K562 (cell line): ENCODE data around the gene ERC2. TPM values are rescaled to one million over a fixed set of nuclear protein-coding genes. Genes with fewer than 3 reads are reported as not detected.

Experiments
- ATAC-seq: fragments of 200-7000 bp; cut with Tn5 transposase; 3 replicates; pipeline ENCODE4 v1.9.1; 2020; ENCODE audit warnings: moderate library complexity
- BruUV-seq: library from RNA; stranded (reverse); fragments of 400-500 nt; replicated peaks from 2 replicates; lab custom pipeline; 2021; lab: Mats Ljungman, UMichigan
- CTCF ChIA-PET: fragments of 300-600 bp; formaldehyde crosslinking; extraction: SDS; loops from one replicate; lab custom pipeline; 2021; ENCODE audit warnings: low intra/inter-chr PET ratio; lab: Yijun Ruan, JAX
- POLR2A ChIA-PET: fragments of 300-600, 350-650 bp; sonication (Branson Sonifier 250); formaldehyde crosslinking; extraction: SDS; loops from one replicate; lab custom pipeline; 2021; ENCODE audit warnings: antibody characterized with exemption, inconsistent platforms; lab: Yijun Ruan, JAX
- DNase-seq, 4 experiments: peaks; one replicate each; pipeline versions ENCODE4 v3.0.0 to v3.0.0-alpha.2; 2011 to 2018; ENCODE audit warnings: low spot score in 3 of 4, mixed read lengths in 3 of 4; ENCODE audit errors: extremely low read depth in 1 of 4
- FAIRE-seq: peaks from 2 replicates; lab custom pipeline; 2011; peaks lifted over from hg19 to GRCh38; lab: Jason Lieb, UNC
- H2AFZ ChIP-seq: 2 replicates; pipeline ENCODE4 v1.6.0; 2011; ENCODE audit warnings: low read depth, low read length, control low read depth, inconsistent platforms
- H3K27ac ChIP-seq: fragments of 200-600 bp; 3 replicates; pipeline ENCODE4 v1.8.0; 2011; ENCODE audit warnings: low read depth, mild to moderate bottlenecking, control low read depth, inconsistent platforms, low read length, moderate library complexity, mixed read lengths; ENCODE audit errors: extremely low read depth
- H3K27me3 ChIP-seq, 2 experiments: fragments of 300-600 bp in 1 of 2; 2 replicates in 1 of 2; 3 replicates in 1 of 2; pipeline versions ENCODE4 v1.6.0 to v1.8.0; 2011; ENCODE audit warnings: inconsistent platforms in 2 of 2, low read length in 2 of 2, mild to moderate bottlenecking in 1 of 2, mixed read lengths in 1 of 2, moderate library complexity in 1 of 2; ENCODE audit not compliant: control insufficient read depth in 2 of 2, insufficient read depth in 2 of 2
- H3K36me3 ChIP-seq: fragments of 300-600 bp; 3 replicates; pipeline ENCODE4 v1.8.0; 2011; ENCODE audit warnings: mild to moderate bottlenecking, low read length, inconsistent platforms; ENCODE audit not compliant: control insufficient read depth, insufficient read depth
- H3K4me1 ChIP-seq, 2 experiments: fragments of 200-600 bp in 1 of 2; replicated peaks in 1 of 2; 2 replicates in 1 of 2; 3 replicates in 1 of 2; pipeline versions ENCODE4 v1.5.1 to v1.8.0; 2011; ENCODE audit warnings: inconsistent platforms in 2 of 2, low read length in 2 of 2, mild to moderate bottlenecking in 1 of 2, mixed read lengths in 1 of 2, moderate library complexity in 1 of 2; ENCODE audit not compliant: control insufficient read depth in 2 of 2, insufficient read depth in 2 of 2
- H3K4me2 ChIP-seq: 2 replicates; pipeline ENCODE4 v1.6.1; 2011; ENCODE audit warnings: low read length, control low read depth, inconsistent platforms, mixed read lengths; ENCODE audit not compliant: insufficient read depth
- H3K4me3 ChIP-seq: fragments of 200-600 bp; sonication (generic), shearing (Covaris generic); 2 replicates; pipeline ENCODE4 v1.5.1; 2016; ENCODE audit warnings: control low read depth, inconsistent platforms
- H3K79me2 ChIP-seq: fragments of 200-600 bp; 3 replicates; pipeline ENCODE4 v1.8.0; 2011; ENCODE audit warnings: low read length, inconsistent platforms; ENCODE audit not compliant: control insufficient read depth, insufficient read depth
- H3K9ac ChIP-seq, 2 experiments: 2 replicates each; pipeline versions ENCODE4 v1.6.0 to v1.6.1; 2011; ENCODE audit warnings: low read depth in 2 of 2, low read length in 2 of 2, control low read depth in 1 of 2, inconsistent platforms in 1 of 2, mild to moderate bottlenecking in 1 of 2, mixed read lengths in 1 of 2; ENCODE audit not compliant: insufficient read depth in 1 of 2
- H3K9me1 ChIP-seq: one replicate; pipeline ENCODE4 v1.6.0; 2011; ENCODE audit warnings: inconsistent platforms, mild to moderate bottlenecking, low read length, moderate library complexity; ENCODE audit not compliant: control insufficient read depth, insufficient read depth
- H3K9me3 ChIP-seq: replicated peaks from 2 replicates; pipeline ENCODE4 v1.5.1; 2011; ENCODE audit warnings: low read depth, low read length, inconsistent platforms; ENCODE audit not compliant: control insufficient read depth, insufficient read depth
- H4K20me1 ChIP-seq: replicated peaks from 2 replicates; pipeline ENCODE4 v1.6.1; 2011; ENCODE audit warnings: low read length, inconsistent platforms, mixed read lengths; ENCODE audit not compliant: control insufficient read depth, insufficient read depth
- ARID1B ChIP-seq: fragments of 450-650 bp; IDR thresholded peaks from 2 replicates; pipeline ENCODE4 v1.6.1; 2016; ENCODE audit warnings: antibody characterized with exemption, mild to moderate bottlenecking, inconsistent platforms
- BCOR ChIP-seq: fragments of 450-650 bp; IDR thresholded peaks from 2 replicates; pipeline ENCODE4 v1.6.1; 2016
- CSDE1 ChIP-seq, 2 experiments: fragments of 450-650 bp; IDR thresholded peaks; 2 replicates each; pipeline ENCODE4 v1.6.1; 2016; ENCODE audit warnings: mild to moderate bottlenecking in 1 of 2
- MECOM ChIP-seq: fragments of 250-450 bp; sonication (Bioruptor Pico); IDR thresholded peaks from 2 replicates; pipeline ENCODE4 v1.8.0; 2022; ENCODE audit warnings: inconsistent platforms
- NCOA1 ChIP-seq: fragments of 450-650 bp; IDR thresholded peaks from 2 replicates; pipeline ENCODE4 v1.6.1; 2016; ENCODE audit warnings: low read depth
- PHB ChIP-seq: fragments of 250-450 bp; sonication (Bioruptor Pico); IDR thresholded peaks from 2 replicates; pipeline ENCODE4 v1.5.0; 2021
- POLR2AphosphoS5 ChIP-seq: IDR thresholded peaks from 2 replicates; pipeline ENCODE4 v1.6.1; 2011; ENCODE audit warnings: mild to moderate bottlenecking, low read depth, low read length, moderate library complexity; ENCODE audit not compliant: control insufficient read depth, insufficient read depth
- RBBP5 ChIP-seq: fragments of 200-600 bp; sonication (generic); IDR thresholded peaks from 2 replicates; pipeline ENCODE4 v1.6.1; 2012; ENCODE audit warnings: borderline replicate concordance, mild to moderate bottlenecking, low read length, control low read depth, inconsistent platforms; ENCODE audit not compliant: insufficient read depth, poor library complexity, severe bottlenecking
- TCF7L2 ChIP-seq: fragments of 150-350 bp; IDR thresholded peaks from 2 replicates; pipeline ENCODE4 v1.6.1; 2016; ENCODE audit warnings: low read depth, mild to moderate bottlenecking, low read length, moderate library complexity
- ZNF551 ChIP-seq: fragments of 250-450 bp; sonication (Bioruptor Pico); IDR thresholded peaks from 2 replicates; pipeline ENCODE4 v1.5.0; 2021; ENCODE audit warnings: mild to moderate bottlenecking, moderate library complexity
- ZNF699 ChIP-seq: fragments of 250-450 bp; sonication (Bioruptor Pico); IDR thresholded peaks from 2 replicates; pipeline ENCODE4 v1.8.0; 2021; ENCODE audit warnings: mild to moderate bottlenecking, moderate library complexity; ENCODE audit not compliant: insufficient replicate concordance
- WGBS: fragments of 100-300 bp; shearing (Covaris generic); methylation state at CpG from one replicate; pipeline ENCODE4 v1.1.6; 2016; ENCODE audit warnings: low coverage, mixed read lengths; ENCODE audit not compliant: insufficient coverage; ENCODE audit errors: missing lambda C conversion rate; 5-methylcytosine and 5-hydroxymethylcytosine counted together
- in situ Hi-C: fragments of 300-500 bp; cut with MboI; formaldehyde crosslinking; loops from 4 replicates; pipeline ENCODE4 v1.15.0; 2018; ENCODE audit warnings: inconsistent platforms, mixed read lengths
- intact Hi-C: fragments of 100-400 bp; cut with micrococcal nuclease; formaldehyde crosslinking; loops from 2 replicates; pipeline ENCODE4 v1.14.2; 2022
- polyA plus RNA-seq, 8 experiments: library from polyadenylated mRNA; depleted of rRNA in 4 of 8; stranded (reverse) in 5 of 8; unstranded in 3 of 8; fragments of >200 nt; fragmentation: Nextera tagmentation in 2 of 8; fragmentation: Illumina TruSeq in 1 of 8; extraction: Ambion mirVana in 2 of 8; extraction: Trizol in 1 of 8; gene quantifications; 2 replicates each; pipeline versions ENCODE4 v1.2.1 to v1.2.3, GENCODE V29; 2011 to 2014; ENCODE audit warnings: inconsistent platforms in 1 of 8, missing spikeins in 1 of 8
- total RNA-seq, 7 experiments: library from RNA; depleted of rRNA in 6 of 7; stranded (reverse); fragments of >200 nt in 6 of 7; fragmentation: Illumina TruSeq in 2 of 7; extraction: Trizol in 2 of 7; gene quantifications; 2 replicates each; pipeline versions ENCODE4 v1.2.1 to v1.2.3, GENCODE V29; 2011 to 2021; ENCODE audit warnings: low replicate concordance in 1 of 7
- TF ChIP-seq, protein P1 (sequence below): fragments of 450-650 bp; IDR thresholded peaks from 2 replicates; pipeline ENCODE4 v1.6.1; 2016; ENCODE audit warnings: antibody characterized with exemption
- TF ChIP-seq, protein P2 (sequence below): sonication (generic); formaldehyde crosslinking; IDR thresholded peaks from 2 replicates; pipeline ENCODE4 v1.5.0; 2020; ENCODE audit warnings: missing genetic modification reagents
- TF ChIP-seq, protein P3 (sequence below): fragments of 450-650 bp; conservative IDR thresholded peaks from 2 replicates; pipeline ENCODE4 v1.6.1; 2016; ENCODE audit warnings: missing genetic modification characterization, low read depth, mild to moderate bottlenecking, control low read depth, missing compliant biosample characterization

The ERC2 gene
- total and polyA plus RNA-seq, 9 of the 15 experiments (the other 6 are each of a cell fraction or from before 2014, with no cell fraction given) = 0.04 to 0.18 (median 0.07) TPM; not detected in 2

GRCh38 chr3:55893045-55893664 lies 575.1 kb downstream of the ERC2 start:
- Histone ChIP-seq H3K36me3 (no peaks in the 10 kb centered on the region), H4K20me1 (no peaks in the 10 kb centered on the region), H3K4me1 (no peaks in the 10 kb centered on the region), H3K9ac (no peak overlapping the region), H3K4me3 (no peak overlapping the region), H3K9me3 (no peaks in the 10 kb centered on the region), H3K27me3 (no peaks in the 10 kb centered on the region), H3K4me2 (no peak overlapping the region), H3K79me2 (no peaks in the 10 kb centered on the region), H3K9me1 (no peaks in the 10 kb centered on the region), H2AFZ (no peak overlapping the region), H3K27ac (no peak overlapping the region)
- WGBS = 0% methylated on average over 3 of the region's 4 CpGs
- in situ Hi-C loops = no loop called here
- POLR2A ChIA-PET = no interaction called here
- TF ChIP-seq MECOM (CRISPR knock-in tag) (no peak), RBBP5 (no peak), ARID1B (no peak), BCOR (no peak), CSDE1 (IDR thresholded peaks at IDR 0.05) (no peak), POLR2AphosphoS5 (no peak), ZNF551 (CRISPR knock-in tag) (no peak), PHB (no peak), NCOA1 (no peak), ZNF699 (CRISPR knock-in tag) (no peak), TCF7L2 (no peak)
- TF ChIP-seq, protein P1, sequence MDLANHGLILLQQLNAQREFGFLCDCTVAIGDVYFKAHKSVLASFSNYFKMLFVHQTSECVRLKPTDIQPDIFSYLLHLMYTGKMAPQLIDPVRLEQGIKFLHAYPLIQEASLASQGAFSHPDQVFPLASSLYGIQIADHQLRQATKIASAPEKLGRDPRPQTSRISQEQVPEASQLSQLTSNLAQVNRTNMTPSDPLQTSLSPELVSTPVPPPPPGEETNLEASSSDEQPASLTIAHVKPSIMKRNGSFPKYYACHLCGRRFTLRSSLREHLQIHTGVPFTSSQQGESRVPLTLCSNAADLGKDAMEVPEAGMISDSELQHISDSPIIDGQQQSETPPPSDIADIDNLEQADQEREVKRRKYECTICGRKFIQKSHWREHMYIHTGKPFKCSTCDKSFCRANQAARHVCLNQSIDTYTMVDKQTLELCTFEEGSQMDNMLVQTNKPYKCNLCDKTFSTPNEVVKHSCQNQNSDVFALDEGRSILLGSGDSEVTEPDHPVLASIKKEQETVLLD = no peak
- TF ChIP-seq, protein P2, sequence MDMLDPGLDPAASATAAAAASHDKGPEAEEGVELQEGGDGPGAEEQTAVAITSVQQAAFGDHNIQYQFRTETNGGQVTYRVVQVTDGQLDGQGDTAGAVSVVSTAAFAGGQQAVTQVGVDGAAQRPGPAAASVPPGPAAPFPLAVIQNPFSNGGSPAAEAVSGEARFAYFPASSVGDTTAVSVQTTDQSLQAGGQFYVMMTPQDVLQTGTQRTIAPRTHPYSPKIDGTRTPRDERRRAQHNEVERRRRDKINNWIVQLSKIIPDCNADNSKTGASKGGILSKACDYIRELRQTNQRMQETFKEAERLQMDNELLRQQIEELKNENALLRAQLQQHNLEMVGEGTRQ (CRISPR knock-in tag) = no peak
- TF ChIP-seq, protein P3, sequence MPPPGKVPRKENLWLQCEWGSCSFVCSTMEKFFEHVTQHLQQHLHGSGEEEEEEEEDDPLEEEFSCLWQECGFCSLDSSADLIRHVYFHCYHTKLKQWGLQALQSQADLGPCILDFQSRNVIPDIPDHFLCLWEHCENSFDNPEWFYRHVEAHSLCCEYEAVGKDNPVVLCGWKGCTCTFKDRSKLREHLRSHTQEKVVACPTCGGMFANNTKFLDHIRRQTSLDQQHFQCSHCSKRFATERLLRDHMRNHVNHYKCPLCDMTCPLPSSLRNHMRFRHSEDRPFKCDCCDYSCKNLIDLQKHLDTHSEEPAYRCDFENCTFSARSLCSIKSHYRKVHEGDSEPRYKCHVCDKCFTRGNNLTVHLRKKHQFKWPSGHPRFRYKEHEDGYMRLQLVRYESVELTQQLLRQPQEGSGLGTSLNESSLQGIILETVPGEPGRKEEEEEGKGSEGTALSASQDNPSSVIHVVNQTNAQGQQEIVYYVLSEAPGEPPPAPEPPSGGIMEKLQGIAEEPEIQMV (tag) = no peak
- intact Hi-C loops = no loop called here
- no peak for DNase-seq
- no TSS peak for BruUV-seq
- FAIRE-seq = no peak
- CTCF ChIA-PET = no interaction called here
- no peak for ATAC-seq
